ENCODE results near the gene CDH20. TPM values are rescaled to one million over a fixed set of nuclear protein-coding genes. Genes with fewer than 3 reads are reported as not detected.
A peak's percentile ranks its signal among the peaks of the same experiment; 100 is the strongest.

Gene CDH20
- total RNA-seq, 1 donor from 2014 or later: not detected

DNA sequence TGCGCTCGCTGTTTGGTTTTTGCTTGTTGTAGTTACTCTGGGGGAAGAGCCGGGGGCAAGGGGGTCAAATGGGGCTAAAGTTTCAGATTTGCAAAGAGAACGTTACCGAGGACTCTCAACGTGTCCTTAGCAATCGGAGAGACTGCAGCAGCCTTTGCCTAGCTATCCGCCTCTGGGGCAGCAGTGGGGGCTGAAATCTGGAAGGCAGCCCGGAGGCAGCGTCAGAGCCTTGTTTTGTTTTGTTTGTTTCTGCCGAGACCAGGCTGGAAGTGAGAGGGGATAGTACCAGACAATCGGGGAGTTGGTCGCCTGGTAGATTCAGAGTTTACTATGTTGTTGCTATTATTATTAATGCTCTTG, 1.2 kb downstream of the CDH20 start:
- Histone ChIP-seq H3K4me3 (peak overlapping the region; percentile 16 to 22), H3K27me3 (no peaks in the 10 kb centered on the region), H3K9me3 (no peaks in the 10 kb centered on the region), H3K4me1 (peaks cover 16% of the 10 kb centered on the region), H3K27ac (no peak overlapping the region), H3K36me3 (no peaks in the 10 kb centered on the region)
- intact Hi-C loops (cut with DNase I): no loop called here
- TF ChIP-seq, protein P1, sequence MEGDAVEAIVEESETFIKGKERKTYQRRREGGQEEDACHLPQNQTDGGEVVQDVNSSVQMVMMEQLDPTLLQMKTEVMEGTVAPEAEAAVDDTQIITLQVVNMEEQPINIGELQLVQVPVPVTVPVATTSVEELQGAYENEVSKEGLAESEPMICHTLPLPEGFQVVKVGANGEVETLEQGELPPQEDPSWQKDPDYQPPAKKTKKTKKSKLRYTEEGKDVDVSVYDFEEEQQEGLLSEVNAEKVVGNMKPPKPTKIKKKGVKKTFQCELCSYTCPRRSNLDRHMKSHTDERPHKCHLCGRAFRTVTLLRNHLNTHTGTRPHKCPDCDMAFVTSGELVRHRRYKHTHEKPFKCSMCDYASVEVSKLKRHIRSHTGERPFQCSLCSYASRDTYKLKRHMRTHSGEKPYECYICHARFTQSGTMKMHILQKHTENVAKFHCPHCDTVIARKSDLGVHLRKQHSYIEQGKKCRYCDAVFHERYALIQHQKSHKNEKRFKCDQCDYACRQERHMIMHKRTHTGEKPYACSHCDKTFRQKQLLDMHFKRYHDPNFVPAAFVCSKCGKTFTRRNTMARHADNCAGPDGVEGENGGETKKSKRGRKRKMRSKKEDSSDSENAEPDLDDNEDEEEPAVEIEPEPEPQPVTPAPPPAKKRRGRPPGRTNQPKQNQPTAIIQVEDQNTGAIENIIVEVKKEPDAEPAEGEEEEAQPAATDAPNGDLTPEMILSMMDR (IDR thresholded peaks at IDR 0.05): no peak
- TF ChIP-seq POLR2AphosphoS5 (IDR thresholded peaks at IDR 0.05; ENCODE audit: insufficient read depth in 1 of 2, low read depth in 1 of 2) (no peak), POLR2A (IDR thresholded peaks at IDR 0.05) (no peak)
- DNase-seq (ENCODE audit: extremely low spot score in 2 of 2): no peak

DNA sequence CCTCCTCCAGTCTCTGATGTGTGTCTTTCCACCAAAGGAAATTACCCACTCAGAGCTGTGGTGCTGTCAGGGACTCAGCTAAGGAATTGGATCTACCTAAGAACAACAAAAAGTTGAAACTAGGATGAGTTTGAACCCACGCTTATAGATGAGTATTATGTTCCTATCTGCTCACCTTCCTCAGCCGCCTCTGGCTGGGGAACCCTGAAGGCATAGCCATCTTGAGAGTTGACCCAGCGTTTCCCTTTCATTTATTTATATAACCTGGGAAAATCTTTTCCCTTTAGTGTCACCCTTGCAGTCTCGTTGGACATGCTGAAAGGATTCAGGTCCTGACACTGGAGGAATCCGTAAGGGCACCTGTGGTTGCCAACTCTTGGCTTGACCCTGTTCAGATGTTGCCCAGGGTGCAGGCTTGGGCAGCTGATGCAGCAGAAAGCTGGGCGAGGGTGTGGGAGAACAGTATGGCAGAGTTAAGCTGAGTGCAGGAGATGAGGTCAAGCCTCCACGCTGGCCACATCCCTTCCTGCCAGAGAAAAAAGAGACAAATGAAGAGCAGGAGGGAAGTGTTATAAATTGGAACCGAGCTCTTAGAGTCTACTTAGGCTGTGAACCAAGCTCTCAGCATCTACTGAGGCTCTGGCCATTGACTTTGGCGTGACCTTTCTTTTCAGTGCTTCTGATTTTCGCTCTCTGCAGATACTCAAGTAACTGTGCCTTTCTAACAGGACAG, 1.9 kb downstream of the CDH20 start:
- H3K9me3 ChIP-seq: no peaks in the 10 kb centered on the region
- DNase-seq (ENCODE audit: extremely low spot score in 2 of 2): no peak
- H3K27ac ChIP-seq: no peak overlapping the region
- H3K4me3 ChIP-seq: no peak overlapping the region
- TF ChIP-seq, protein P1 (IDR thresholded peaks at IDR 0.05): no peak
- TF ChIP-seq POLR2A (IDR thresholded peaks at IDR 0.05) (no peak), POLR2AphosphoS5 (IDR thresholded peaks at IDR 0.05; ENCODE audit: insufficient read depth in 1 of 2, low read depth in 1 of 2) (no peak)
- H3K36me3 ChIP-seq: no peaks in the 10 kb centered on the region
- peaks cover 16% of the 10 kb centered on the region for H3K4me1 ChIP-seq
- H3K27me3 ChIP-seq: no peaks in the 10 kb centered on the region
- intact Hi-C loops (cut with DNase I): no loop called here

DNA sequence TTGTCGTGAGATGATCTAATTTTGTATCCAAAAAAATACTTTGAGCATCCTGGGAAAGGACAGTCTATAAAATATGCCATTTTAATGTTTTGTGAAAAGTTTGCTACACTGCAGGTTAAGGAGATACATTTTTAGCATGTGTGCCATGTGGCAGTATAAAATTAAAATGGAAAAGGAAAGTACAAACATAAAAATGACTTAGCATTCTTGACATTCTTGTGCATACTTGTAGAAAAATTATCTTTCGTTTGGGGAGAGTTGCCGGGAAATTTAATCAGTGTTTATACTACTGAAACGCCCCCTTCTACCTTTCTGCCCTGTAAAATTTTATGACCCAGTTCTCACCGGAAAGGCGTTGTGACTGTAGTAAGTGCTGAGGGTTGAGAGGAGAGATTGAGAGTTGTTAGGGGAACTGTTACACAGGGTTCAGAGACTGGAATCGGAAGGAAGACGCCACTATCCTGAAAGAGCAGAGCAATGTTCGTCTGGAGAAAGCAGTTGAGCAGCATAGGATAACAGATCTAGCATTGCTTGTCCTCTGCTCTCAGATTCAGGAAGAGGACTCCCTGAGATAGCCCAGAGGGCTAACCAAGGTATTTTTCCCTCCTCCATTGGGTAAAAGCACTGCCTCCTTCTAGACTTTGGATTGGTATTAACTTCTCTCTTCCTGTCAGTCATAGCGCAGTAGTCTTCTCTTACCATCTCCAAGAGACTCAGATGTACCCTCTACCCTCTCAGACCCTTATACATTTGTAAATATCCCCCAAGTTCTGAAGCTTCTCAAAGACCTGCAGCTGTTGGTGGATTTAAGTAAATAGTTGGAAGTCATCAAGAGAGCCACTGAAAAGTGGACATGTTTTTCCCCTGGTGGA, 2.7 kb downstream of the CDH20 start:
- Histone ChIP-seq H3K4me1 (peaks cover 16% of the 10 kb centered on the region), H3K27ac (no peak overlapping the region), H3K27me3 (no peaks in the 10 kb centered on the region), H3K4me3 (no peak overlapping the region), H3K36me3 (no peaks in the 10 kb centered on the region), H3K9me3 (no peaks in the 10 kb centered on the region)
- intact Hi-C loops (cut with DNase I): no loop called here
- DNase-seq (ENCODE audit: extremely low spot score in 2 of 2): no peak
- TF ChIP-seq POLR2A (IDR thresholded peaks at IDR 0.05) (no peak), POLR2AphosphoS5 (IDR thresholded peaks at IDR 0.05; ENCODE audit: insufficient read depth in 1 of 2, low read depth in 1 of 2) (no peak)
- TF ChIP-seq, protein P1 (IDR thresholded peaks at IDR 0.05): no peak

DNA sequence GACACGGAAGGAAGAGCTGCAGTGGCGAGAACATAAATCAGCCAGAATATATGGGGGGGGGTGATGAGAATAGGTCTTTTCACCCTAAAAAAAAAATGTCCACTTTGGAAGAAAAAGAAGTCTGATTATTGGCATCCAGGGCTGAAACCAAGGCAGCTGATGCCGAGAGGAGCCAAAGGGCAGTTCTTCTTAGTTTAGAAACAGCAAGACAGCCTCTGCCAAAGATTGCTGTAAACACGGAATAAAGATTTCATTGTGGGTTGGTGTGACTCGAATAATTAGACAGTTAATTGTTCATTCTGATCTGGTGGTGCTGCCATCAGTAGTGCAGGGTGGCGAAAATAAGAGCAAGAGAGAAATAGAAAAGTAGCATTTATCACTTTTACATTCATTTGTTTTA, 3.5 kb downstream of the CDH20 start:
- Histone ChIP-seq H3K27ac (no peak overlapping the region), H3K9me3 (no peaks in the 10 kb centered on the region), H3K4me1 (peaks cover 16% of the 10 kb centered on the region), H3K27me3 (no peaks in the 10 kb centered on the region), H3K4me3 (no peak overlapping the region), H3K36me3 (no peaks in the 10 kb centered on the region)
- no peak for DNase-seq (ENCODE audit: extremely low spot score in 2 of 2)
- intact Hi-C loops (cut with DNase I): no loop called here
- TF ChIP-seq, protein P1 (IDR thresholded peaks at IDR 0.05): no peak
- TF ChIP-seq POLR2A (IDR thresholded peaks at IDR 0.05) (no peak), POLR2AphosphoS5 (IDR thresholded peaks at IDR 0.05; ENCODE audit: insufficient read depth in 1 of 2, low read depth in 1 of 2) (no peak)

DNA sequence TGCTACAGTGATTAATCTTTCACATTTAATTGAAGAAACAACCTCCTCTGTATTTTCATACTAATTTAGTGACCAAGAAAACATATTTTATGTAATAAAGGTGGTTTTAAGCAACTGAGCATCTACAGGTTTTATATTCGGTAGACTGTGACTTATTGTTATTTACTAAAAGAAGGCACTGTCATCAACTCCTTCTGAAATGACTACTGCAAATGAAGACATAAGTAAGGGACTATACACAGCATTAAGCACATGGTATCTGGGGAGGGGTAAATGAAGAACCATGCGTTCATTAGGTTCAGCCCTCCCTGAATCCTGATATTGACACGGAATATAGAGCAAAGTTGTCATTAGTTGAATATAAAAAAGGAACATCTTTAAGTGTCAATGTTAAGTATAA, 4.3 kb downstream of the CDH20 start:
- peaks cover 16% of the 10 kb centered on the region for H3K4me1 ChIP-seq
- DNase-seq (ENCODE audit: extremely low spot score in 2 of 2): no peak
- no peaks in the 10 kb centered on the region for H3K27me3 ChIP-seq
- H3K27ac ChIP-seq: no peak overlapping the region
- intact Hi-C loops (cut with DNase I): no loop called here
- H3K4me3 ChIP-seq: no peak overlapping the region
- no peaks in the 10 kb centered on the region for H3K9me3 ChIP-seq
- no peaks in the 10 kb centered on the region for H3K36me3 ChIP-seq
- TF ChIP-seq POLR2AphosphoS5 (IDR thresholded peaks at IDR 0.05; ENCODE audit: insufficient read depth in 1 of 2, low read depth in 1 of 2) (no peak), POLR2A (IDR thresholded peaks at IDR 0.05) (no peak)
- TF ChIP-seq, protein P1 (IDR thresholded peaks at IDR 0.05): no peak

Measured in vagina (tissue), 2 donors.